Smooth muscle cell (in vitro differentiated cells): ENCODE results near the gene ERC2. TPM values are rescaled to one million over a fixed set of nuclear protein-coding genes. Genes with fewer than 3 reads are reported as not detected.

Experiments used
- DNase-seq: peaks from one replicate; lab custom pipeline; 2025; ENCODE audit not compliant: unreplicated experiment; lab: John Stamatoyannopoulos, UW
- H2AFZ ChIP-seq: fragments of 200-600 bp; sonication (generic); 2 replicates; pipeline ENCODE4 v1.6.0; 2016; ENCODE audit warnings: antibody characterized with exemption, low read depth, mild to moderate bottlenecking
- H3F3A ChIP-seq: fragments of 200-600 bp; sonication (generic); 2 replicates; pipeline ENCODE4 v1.6.0; 2017; ENCODE audit warnings: antibody characterized with exemption, low read depth
- H3K27ac ChIP-seq: fragments of 200-600 bp; sonication (generic); 2 replicates; pipeline ENCODE4 v1.5.1; 2016; ENCODE audit warnings: low read depth, mild to moderate bottlenecking
- H3K27me3 ChIP-seq: fragments of 200-600 bp; sonication (generic); 2 replicates; pipeline ENCODE4 v1.6.1; 2016; ENCODE audit warnings: low read depth, mild to moderate bottlenecking
- H3K36me3 ChIP-seq: fragments of 200-600 bp; sonication (generic); 2 replicates; pipeline ENCODE4 v1.5.1; 2016; ENCODE audit warnings: low read depth
- H3K4me1 ChIP-seq: fragments of 200-600 bp; sonication (generic); 2 replicates; pipeline ENCODE4 v1.5.1; 2016; ENCODE audit warnings: low read depth
- H3K4me2 ChIP-seq: fragments of 200-600 bp; sonication (generic); 2 replicates; pipeline ENCODE4 v1.6.0; 2016; ENCODE audit warnings: mild to moderate bottlenecking
- H3K4me3 ChIP-seq: fragments of 200-600 bp; sonication (generic); 2 replicates; pipeline ENCODE4 v1.5.1; 2016; ENCODE audit warnings: mild to moderate bottlenecking
- H3K79me2 ChIP-seq: fragments of 200-600 bp; sonication (generic); 2 replicates; pipeline ENCODE4 v1.6.0; 2016; ENCODE audit warnings: low read depth, mild to moderate bottlenecking
- H3K9ac ChIP-seq: fragments of 200-600 bp; sonication (generic); 2 replicates; pipeline ENCODE4 v1.6.0; 2016; ENCODE audit warnings: low read depth
- H3K9me3 ChIP-seq: fragments of 200-600 bp; sonication (generic); replicated peaks from 2 replicates; pipeline ENCODE4 v1.5.1; 2016; ENCODE audit warnings: low read depth
- H4K20me1 ChIP-seq: fragments of 200-600 bp; sonication (generic); 2 replicates; pipeline ENCODE4 v1.6.0; 2016; ENCODE audit warnings: low read depth
- WGBS: methylation state at CpG from one replicate; pipeline ENCODE4 v1.1.7; 2016; ENCODE audit warnings: low lambda C conversion rate; 5-methylcytosine and 5-hydroxymethylcytosine counted together
- polyA plus RNA-seq: library from polyadenylated mRNA; unstranded; fragments of >200 nt; fragmentation: Nextera tagmentation; extraction: Ambion mirVana; gene quantifications from 2 replicates; pipeline ENCODE4 v1.2.1, GENCODE V29; 2016
- total RNA-seq: library from RNA; depleted of rRNA; stranded (reverse); fragments of >200 nt; gene quantifications from 2 replicates; pipeline ENCODE4 v1.2.3, GENCODE V29; 2014
- TF ChIP-seq, protein P1 (sequence below): fragments of 200-600 bp; sonication (generic); IDR thresholded peaks from 2 replicates; pipeline ENCODE4 v1.5.1; 2017; ENCODE audit warnings: borderline replicate concordance, mild to moderate bottlenecking, antibody characterized with exemption; ENCODE audit not compliant: insufficient read depth, poor library complexity, severe bottlenecking

ERC2 gene
- total and polyA plus RNA-seq, 2 experiments from 2014 or later = 1.1 TPM; not detected in 1

DNA sequence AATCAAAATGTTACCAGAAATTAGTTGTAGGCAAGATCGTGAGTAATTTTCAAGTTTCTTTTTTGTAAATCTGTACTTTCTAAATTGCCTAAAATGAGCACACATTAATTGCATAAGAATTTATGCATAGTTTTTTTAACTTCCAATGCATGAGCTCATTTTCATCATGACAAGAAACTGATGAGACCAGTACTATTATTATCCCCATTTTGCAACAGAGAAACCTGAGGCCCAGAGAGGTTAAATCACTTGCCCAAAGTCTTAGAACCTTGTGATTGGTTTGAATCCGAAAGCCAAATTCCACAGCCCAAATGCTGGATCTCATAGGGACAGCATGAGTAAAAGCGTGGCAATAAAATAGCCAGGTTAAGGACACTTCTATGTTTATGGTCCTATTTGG is 274.7 kb downstream of the ERC2 start:
- 96% methylated on average over 3 of the region's 3 CpGs for WGBS
- no peak overlapping the region for H2AFZ ChIP-seq
- H3K27me3 ChIP-seq = peaks cover 34% of the 10 kb centered on the region
- no peaks in the 10 kb centered on the region for H3K4me1 ChIP-seq
- no peaks in the 10 kb centered on the region for H4K20me1 ChIP-seq
- no peak for DNase-seq
- H3K4me3 ChIP-seq = no peak overlapping the region
- H3K4me2 ChIP-seq = no peak overlapping the region
- no peaks in the 10 kb centered on the region for H3K36me3 ChIP-seq
- TF ChIP-seq, protein P1, sequence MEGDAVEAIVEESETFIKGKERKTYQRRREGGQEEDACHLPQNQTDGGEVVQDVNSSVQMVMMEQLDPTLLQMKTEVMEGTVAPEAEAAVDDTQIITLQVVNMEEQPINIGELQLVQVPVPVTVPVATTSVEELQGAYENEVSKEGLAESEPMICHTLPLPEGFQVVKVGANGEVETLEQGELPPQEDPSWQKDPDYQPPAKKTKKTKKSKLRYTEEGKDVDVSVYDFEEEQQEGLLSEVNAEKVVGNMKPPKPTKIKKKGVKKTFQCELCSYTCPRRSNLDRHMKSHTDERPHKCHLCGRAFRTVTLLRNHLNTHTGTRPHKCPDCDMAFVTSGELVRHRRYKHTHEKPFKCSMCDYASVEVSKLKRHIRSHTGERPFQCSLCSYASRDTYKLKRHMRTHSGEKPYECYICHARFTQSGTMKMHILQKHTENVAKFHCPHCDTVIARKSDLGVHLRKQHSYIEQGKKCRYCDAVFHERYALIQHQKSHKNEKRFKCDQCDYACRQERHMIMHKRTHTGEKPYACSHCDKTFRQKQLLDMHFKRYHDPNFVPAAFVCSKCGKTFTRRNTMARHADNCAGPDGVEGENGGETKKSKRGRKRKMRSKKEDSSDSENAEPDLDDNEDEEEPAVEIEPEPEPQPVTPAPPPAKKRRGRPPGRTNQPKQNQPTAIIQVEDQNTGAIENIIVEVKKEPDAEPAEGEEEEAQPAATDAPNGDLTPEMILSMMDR = no peak
- H3K9ac ChIP-seq = no peak overlapping the region
- no peaks in the 10 kb centered on the region for H3F3A ChIP-seq
- no peaks in the 10 kb centered on the region for H3K79me2 ChIP-seq
- no peaks in the 10 kb centered on the region for H3K9me3 ChIP-seq
- no peak overlapping the region for H3K27ac ChIP-seq

GRCh38 chr3:56192001-56192400 is 276.3 kb downstream of the ERC2 start:
- Histone ChIP-seq H3K36me3 (no peaks in the 10 kb centered on the region), H3K4me3 (no peak overlapping the region), H3K9ac (no peak overlapping the region), H3K4me1 (no peaks in the 10 kb centered on the region), H4K20me1 (no peaks in the 10 kb centered on the region), H3K4me2 (no peak overlapping the region), H3K27me3 (peaks cover 42% of the 10 kb centered on the region), H3K9me3 (no peaks in the 10 kb centered on the region), H2AFZ (no peak overlapping the region), H3K79me2 (no peaks in the 10 kb centered on the region), H3K27ac (no peak overlapping the region), H3F3A (no peaks in the 10 kb centered on the region)
- DNase-seq = no peak
- TF ChIP-seq, protein P1 = no peak

DNA sequence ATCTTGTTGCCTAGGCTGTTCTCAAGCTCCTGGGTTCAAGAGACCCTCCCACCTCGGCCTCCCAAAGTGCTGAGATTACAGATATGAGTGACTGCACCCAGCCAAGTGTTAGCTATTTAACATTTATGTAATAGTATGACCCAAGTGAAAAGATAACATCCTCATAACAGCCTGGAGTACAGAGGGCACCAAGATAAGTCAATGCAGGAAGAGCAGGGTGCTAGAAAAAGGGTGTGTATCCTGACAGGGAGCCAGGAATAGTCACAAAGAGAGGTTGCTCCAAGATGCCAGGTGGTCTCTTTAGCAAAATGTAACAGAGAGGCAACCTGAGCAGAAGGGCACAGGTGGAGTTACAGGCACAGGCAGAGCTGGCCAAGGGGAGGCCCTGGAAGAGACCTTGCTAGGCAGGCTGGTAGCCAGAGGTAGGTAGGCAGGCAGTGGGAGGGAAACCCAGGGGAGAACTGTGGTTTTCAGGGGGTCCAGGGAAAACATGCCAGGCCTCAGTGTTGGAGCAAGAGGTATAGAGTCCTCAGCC is 277.4 kb downstream of the ERC2 start:
- Histone ChIP-seq H3K9ac (no peak overlapping the region), H3K79me2 (no peaks in the 10 kb centered on the region), H3K9me3 (no peaks in the 10 kb centered on the region), H4K20me1 (no peaks in the 10 kb centered on the region), H3K27me3 (peaks cover 42% of the 10 kb centered on the region), H3F3A (no peaks in the 10 kb centered on the region), H3K4me1 (no peaks in the 10 kb centered on the region), H3K4me2 (no peak overlapping the region), H2AFZ (no peak overlapping the region), H3K36me3 (no peaks in the 10 kb centered on the region), H3K4me3 (no peak overlapping the region), H3K27ac (no peak overlapping the region)
- TF ChIP-seq, protein P1 = no peak
- DNase-seq = no peak
- WGBS = 76% methylated on average over 1 of the region's 1 CpG

GRCh38 chr3:56190130-56190529 is 278.1 kb downstream of the ERC2 start:
- Histone ChIP-seq H3K9ac (no peak overlapping the region), H3K4me2 (no peak overlapping the region)
- TF ChIP-seq, protein P1 = no peak

More at GRCh38 chr3:56190130-56190529, 278.1 kb downstream of the ERC2 start:
- no peak overlapping the region for H2AFZ ChIP-seq
- no peaks in the 10 kb centered on the region for H4K20me1 ChIP-seq
- no peaks in the 10 kb centered on the region for H3K4me1 ChIP-seq
- peaks cover 46% of the 10 kb centered on the region for H3K27me3 ChIP-seq
- no peak for DNase-seq
- no peaks in the 10 kb centered on the region for H3K36me3 ChIP-seq
- no peaks in the 10 kb centered on the region for H3K9me3 ChIP-seq
- H3F3A ChIP-seq = no peaks in the 10 kb centered on the region
- no peaks in the 10 kb centered on the region for H3K79me2 ChIP-seq
- no peak overlapping the region for H3K4me3 ChIP-seq
- H3K27ac ChIP-seq = no peak overlapping the region
